Prostate gland (tissue), 2 donors: Measurements from ENCODE around the gene SNX13.

Source experiments
- POLR2A ChIP-seq: fragments of 450-650 bp; IDR thresholded peaks from one replicate; pipeline ENCODE4 v1.6.1; 2016; ENCODE audit warnings: antibody characterized with exemption, mild to moderate bottlenecking
- POLR2AphosphoS5 ChIP-seq: sonication (generic); formaldehyde crosslinking; IDR thresholded peaks from one replicate; pipeline ENCODE4 v1.6.1; 2017; ENCODE audit warnings: antibody characterized with exemption
- TF ChIP-seq, protein P1 (sequence below), 4 experiments: fragments of 200-600 bp in 2 of 4; fragments of 450-650 bp in 2 of 4; sonication (generic) in 2 of 4; IDR thresholded peaks; 1 replicate in 3 of 4; 2 replicates in 1 of 4; pipeline ENCODE4 v1.5.1; 2016 to 2019; ENCODE audit warnings: antibody characterized with exemption in 4 of 4, mild to moderate bottlenecking in 2 of 4, moderate library complexity in 2 of 4

DNA sequence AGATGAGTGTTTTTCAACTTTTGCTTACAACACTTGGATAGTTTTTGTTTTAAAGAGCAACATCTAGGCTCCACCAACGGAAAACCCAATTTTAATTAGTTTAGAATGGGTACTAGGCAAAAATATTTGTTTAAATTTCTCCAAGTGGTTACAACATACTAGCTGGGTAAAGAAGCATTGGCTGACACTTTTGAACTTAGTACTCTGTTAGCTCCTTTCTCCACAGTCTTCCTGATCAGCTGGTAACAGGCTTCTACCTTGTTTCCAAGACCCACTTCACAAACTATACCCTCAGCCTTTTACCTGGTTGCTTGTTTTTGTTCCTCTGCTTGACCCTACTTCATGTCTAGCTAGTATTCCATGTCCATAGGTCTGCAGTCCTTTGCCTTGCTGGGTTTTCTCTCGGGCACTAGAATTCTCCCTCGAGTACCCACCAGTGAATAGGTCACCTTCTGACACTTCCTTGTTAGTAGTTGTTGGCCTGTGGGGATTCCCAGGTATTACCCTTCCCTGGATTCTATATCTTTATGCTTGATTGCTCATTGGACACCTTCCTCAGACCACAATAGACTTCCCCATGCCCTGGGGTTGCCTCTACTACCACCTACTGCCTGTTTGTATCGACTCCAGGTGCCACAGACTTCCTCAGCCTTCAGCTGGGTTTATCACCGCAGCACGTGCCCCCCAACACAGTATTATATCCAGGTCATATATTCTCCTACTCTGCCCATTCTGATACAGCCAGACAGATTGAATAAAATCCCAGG is 45.4 kb upstream of the SNX13 start:
- TF ChIP-seq, protein P1, sequence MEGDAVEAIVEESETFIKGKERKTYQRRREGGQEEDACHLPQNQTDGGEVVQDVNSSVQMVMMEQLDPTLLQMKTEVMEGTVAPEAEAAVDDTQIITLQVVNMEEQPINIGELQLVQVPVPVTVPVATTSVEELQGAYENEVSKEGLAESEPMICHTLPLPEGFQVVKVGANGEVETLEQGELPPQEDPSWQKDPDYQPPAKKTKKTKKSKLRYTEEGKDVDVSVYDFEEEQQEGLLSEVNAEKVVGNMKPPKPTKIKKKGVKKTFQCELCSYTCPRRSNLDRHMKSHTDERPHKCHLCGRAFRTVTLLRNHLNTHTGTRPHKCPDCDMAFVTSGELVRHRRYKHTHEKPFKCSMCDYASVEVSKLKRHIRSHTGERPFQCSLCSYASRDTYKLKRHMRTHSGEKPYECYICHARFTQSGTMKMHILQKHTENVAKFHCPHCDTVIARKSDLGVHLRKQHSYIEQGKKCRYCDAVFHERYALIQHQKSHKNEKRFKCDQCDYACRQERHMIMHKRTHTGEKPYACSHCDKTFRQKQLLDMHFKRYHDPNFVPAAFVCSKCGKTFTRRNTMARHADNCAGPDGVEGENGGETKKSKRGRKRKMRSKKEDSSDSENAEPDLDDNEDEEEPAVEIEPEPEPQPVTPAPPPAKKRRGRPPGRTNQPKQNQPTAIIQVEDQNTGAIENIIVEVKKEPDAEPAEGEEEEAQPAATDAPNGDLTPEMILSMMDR (IDR thresholded peaks at IDR 0.05): no peak
- TF ChIP-seq POLR2A (no peak), POLR2AphosphoS5 (no peak)
